T-helper 9 cell (primary cell): ENCODE results near the gene EIF3L.
"Not testable (repeated sequence)": the region's sequence is repeated elsewhere in the genome, so short reads cannot be mapped to it uniquely, and the experiment has no call there.

ENCODE experiments used
- DNase-seq: peaks from one replicate; pipeline ENCODE4 v3.0.0-alpha.2; 2020
- total RNA-seq, 2 donors: gene quantifications; one replicate each; lab custom pipeline; 2026; lab: John Stamatoyannopoulos, UW

EIF3L gene
- 203 to 214 reads per million in 2 donors for total RNA-seq

DNA sequence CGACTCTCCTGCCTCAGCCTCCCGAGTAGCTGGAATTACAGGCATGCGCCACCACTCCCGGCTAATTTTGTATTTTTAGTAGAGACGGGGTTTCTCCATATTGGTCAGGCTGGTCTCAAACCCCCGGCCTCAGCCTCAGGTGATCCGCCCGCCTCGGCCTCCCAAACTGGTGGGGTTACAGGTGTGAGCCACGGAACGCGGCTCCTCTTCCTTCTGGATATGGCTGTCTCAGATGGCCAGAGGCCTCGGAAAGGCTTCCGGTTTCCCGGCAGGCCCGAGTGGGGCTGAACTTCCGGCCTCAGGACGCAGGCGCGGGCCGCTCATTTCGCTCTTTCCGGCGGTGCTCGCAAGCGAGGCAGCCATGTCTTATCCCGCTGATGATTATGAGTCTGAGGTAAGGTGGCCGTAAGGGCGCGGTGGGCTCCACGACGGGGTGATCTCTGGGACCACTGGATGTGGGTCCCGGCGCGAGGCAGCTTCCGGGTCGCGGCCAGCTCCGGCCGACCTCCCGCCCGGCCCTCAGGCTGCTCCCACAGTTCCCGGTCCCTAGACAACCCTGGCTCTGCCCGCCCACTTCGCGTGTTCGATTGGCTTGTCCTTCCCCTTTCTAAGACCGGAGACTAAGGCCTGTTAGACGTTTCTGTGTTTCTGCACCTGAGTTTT is at the start of gene EIF3L:
Gene EIF3L, plus strand, starts transcription at position 331 of the 663 bp plus-strand sequence. Its CDS starts 31 bp downstream, at position 362.
- DNase-seq, result peak; percentile 78

DNA sequence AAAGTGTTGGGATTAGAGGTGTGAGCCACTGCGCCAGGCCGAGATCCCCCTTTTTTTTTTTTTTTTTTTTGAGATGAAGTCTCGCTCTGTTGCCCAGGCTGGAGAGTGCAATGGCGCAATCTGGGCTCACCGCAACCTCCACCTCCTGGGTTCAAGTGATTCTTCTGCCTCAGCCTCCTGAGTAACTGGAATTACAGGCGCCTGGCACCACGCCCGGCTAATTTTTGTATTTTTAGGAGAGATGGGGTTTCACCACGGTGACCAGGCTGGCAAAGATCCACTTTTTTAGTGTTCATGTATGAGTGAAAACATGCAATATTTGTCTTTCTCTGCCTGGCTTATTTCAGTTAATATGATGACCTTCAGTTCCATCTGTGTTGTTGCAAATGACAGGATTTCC is 49.2 kb upstream of the EIF3L start:
- DNase-seq, result not testable (repeated sequence)

DNA sequence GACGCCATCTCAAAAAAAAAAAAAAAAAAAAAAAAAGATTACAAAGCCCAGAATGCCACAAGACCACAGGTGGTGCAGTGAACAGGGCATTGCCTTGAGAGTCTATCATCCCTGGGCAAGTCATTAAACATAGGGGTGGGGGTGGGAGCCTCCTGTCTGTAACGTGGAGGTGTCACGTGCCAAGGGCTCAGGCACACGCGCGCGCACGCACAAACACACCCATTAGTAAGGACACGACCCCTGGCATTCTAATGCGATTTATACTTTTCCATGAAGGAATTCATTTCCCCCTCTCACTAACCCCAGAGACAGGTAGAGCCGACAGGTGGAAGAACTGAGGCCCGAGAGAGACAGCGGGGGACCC is 47.3 kb upstream of the EIF3L start:
- no peak for DNase-seq

DNA sequence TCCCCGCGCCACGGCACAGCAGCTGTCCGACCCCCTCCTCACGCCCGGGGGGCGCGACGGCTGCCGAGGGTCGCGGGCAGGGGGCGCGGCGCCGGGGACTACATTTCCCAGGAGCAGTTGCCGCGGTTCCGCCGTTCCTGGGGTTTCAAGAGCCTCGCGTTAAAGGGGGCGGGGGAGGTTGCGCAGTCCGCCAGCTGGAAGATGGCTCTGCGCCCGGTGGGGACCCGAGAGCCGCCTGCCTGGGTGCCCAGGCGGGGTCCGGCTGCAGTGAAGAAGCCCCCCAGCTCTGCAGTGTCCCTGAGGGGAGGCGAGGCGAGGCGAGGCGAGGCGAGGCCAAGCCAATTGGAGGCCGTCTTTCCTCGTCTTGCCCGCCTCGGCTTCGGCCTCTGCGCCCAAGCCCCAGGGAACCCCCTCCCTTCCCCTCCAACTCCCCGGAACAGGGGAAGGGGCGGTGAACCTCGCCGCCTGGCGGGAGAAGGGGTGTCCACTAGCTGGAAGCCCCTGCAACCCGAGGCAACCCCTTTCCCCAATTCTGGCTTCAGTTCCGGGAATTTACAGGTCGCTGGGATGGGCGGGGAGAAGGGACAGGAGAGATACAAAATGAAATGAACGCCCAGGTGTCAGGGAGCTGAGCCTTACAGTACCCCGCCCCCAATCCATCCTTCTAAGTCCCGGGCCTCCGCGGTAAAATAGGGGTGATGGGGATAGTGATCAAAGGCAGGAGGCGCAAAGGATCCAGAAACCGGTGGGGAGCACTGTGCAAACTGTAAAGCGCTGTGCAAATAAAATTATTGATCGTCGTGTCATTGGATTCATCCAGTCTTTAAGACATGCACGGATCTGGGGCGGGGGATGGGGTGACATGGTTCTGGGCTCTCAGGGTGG is 46.7 kb upstream of the EIF3L start:
- DNase-seq, result no peak

DNA sequence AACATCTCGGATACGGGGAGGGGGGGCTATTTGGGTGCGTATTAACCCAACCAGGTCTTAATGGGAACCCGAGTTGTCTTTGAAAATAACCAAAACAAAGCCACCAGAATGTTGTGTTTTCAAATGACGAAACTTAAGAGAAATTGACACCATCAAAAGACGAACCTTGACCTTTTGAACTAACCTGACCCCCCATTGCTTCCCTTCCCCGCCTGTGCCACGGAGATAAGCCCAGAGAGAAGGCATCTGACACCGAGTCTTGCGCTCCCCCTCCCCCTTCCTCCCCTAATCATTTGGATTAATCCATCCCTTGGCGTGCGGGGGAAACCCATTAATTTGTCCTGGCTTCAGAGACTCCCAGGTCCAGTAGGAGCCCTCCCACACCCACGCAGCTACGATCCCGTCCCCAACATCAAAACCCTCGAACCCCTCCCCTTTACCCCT is 46.0 kb upstream of the EIF3L start:
- DNase-seq, result no peak

DNA sequence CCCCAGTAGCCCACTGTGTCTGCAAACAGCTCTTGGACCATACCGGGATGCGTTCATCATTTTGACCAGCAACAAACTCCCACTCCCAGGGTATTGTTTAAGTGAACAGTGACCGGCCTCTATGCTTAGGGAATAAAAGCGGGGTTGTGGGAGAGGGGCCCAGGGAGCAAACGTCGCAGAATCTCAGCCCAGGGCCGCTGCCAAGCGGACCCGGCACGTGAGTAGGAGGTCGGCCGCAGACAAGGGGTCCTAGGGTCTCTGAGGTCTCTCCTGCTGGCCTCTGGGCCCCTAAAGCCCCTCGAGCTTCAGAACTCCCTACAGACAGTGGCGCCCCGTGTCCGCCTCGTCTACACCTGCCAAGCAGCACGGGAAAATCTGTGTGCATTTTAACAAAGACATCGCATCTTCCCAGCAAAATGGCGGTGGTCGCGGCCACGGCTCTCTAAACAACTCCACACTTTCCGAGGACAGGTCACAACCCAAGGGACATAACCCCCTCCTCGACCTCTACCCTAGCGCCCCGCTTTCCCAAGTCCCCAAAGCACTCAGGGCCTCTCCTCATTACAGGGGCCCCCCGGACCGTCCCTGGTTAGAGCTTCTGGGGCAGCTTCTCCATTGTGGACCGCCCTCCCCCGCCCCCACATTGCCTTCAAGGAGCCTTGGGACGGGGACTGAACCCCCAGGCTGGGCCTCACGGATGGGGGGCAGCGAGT is 45.4 kb upstream of the EIF3L start:
- DNase-seq, result no peak

DNA sequence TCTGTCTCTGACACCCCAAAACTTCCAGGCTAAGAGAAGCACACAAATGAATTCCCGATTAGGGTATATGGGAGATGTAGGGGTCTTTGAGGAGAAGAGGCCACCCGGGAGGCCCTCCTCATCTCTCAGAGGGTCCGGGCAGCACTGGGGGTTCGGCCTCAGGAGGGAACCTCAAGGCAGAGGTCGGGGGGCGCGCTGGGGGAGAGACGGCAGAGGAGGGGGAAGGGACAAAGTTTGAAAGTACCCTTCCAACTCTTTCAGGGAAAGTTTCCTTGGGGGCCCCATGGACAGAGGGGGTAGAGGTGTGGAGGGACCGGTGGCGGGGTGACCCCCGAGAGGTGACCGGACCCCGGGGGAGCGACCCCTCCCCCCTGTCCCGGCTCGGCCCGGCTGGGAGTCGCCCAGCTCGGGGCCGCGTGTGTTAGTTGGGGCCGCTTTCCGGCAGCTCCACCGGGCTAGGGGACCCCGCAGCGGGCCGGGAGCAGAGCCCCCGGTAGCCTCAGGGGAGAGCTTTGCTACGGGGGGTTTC is 44.8 kb upstream of the EIF3L start:
- DNase-seq, result no peak

DNA sequence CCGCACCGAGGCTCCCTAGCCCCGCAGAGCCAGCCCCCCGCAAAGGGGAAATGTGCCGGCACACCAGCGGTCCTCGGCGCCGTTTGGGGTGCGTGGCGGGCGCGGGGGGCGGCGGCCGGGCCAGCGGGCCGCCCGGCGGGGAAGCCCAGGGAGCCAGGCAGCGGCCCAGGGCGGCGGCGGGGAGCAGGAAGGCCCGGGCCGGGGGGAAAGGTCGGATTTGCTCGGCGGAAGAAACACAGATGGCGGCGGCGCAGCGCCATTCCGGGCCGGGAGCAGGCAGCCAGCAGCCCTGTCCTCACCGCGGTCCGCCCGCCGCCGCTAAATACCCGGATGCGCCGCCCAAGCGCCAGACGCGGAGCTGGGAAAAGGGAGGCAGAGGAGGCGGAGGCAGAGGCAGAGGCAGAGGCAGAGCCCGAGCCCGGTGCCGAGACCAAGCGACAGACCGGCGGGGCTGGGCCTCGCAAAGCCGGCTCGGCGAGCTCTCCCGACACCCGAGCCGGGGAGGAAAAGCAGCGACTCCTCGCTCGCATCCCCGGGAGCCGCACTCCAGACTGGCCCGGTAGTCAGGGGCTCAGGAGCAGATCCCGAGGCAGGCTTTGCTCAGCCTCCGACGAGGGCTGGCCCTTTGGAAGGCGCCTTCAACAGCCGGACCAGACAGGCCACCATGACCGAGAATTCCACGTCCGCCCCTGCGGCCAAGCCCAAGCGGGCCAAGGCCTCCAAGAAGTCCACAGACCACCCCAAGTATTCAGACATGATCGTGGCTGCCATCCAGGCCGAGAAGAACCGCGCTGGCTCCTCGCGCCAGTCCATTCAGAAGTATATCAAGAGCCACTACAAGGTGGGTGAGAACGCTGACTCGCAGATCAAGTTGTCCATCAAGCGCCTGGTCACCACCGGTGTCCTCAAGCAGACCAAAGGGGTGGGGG is 44.1 kb upstream of the EIF3L start:
- DNase-seq, result peak; percentile 57

DNA sequence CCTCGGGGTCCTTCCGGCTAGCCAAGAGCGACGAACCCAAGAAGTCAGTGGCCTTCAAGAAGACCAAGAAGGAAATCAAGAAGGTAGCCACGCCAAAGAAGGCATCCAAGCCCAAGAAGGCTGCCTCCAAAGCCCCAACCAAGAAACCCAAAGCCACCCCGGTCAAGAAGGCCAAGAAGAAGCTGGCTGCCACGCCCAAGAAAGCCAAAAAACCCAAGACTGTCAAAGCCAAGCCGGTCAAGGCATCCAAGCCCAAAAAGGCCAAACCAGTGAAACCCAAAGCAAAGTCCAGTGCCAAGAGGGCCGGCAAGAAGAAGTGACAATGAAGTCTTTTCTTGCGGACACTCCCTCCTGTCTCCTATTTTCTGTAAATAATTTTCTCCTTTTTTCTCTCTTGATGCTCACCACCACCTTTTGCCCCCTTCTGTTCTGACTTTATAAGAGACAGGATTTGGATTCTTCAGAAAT is 43.4 kb upstream of the EIF3L start:
- DNase-seq, result no peak

DNA sequence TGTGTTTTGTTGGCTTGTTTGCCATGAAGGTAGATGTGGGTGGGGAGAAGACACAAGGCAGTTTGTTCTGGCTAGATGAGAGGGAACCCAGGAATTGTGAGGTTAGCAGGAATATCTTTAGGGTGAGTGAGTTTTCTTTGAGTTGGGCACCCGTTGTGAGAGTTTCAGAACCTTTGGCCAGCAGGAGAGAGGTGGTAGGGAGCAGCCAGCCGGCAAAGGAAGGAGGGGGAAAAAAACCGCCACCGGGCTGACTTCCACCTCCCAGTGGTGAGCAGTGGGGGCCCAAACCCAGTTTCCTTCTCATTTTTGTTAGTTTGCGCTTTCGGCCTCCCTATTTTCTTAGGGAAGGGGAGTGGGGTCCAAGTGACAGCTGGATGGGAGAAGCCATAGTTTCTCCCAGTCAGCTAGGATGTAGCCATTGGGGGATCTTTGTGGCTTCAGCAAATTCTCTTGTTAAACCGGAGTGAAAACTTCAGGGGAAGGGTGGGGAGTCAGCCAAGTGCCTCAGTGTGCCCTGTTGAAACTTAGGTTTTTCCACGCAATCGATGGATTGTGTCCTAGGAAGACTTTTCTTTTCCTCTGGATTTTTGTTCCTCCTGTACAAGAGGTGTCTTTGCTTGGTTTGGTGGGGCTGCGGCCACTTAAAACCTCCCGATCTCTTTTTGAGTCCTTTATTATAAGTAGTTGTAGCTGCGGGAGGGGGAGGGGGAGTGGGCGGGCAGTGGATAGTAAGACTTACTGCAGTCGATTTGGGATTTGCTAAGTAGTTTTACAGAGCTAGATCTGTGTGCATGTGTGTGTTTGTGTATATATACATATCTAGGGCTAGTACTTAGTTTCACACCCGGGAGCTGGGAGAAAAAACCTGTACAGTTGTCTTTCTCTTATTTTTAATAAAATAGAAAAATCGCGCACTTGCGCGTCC is 42.5 kb upstream of the EIF3L start:
- DNase-seq, result no peak

DNA sequence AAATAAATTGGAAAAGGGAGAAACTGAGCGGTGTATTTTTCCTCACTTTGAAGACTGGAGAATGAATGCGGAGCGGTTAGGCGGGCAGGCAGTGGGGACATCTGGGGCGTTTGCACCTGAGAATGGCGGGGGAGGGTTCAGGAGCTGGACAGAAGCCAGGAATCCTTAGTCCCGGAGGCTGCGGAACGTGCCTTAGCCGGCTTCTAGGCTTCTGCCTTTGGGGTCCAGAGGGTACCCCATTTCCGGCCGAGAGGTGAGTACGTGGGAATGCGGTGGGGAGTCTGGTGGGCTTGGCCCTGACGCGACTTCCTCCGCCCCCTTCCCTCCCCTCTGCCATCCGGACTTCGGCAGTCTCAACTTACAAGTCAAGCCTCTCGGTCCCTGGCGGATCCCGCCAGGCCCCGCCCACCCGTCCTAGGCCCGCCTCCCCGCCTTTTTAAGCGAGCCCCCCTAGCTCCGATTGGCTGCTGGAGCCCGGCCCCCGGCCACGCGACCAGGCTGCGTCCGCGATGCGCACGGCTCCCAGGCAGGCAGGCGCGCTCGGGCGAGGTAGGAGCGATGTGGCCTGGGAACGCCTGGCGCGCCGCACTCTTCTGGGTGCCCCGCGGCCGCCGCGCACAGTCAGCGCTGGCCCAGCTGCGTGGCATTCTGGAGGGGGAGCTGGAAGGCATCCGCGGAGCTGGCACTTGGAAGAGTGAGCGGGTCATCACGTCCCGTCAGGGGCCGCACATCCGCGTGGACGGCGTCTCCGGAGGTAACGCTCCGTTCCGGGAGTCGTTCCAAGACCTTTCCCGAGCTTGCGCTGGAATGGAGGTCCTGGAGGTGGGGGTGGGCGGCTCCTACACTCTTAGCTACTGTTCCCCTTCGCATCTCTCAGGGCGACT is 41.6 kb upstream of the EIF3L start, which contains the start of gene GCAT:
Gene GCAT, plus strand, starts transcription at position 525 of the 884 bp plus-strand sequence. Its CDS starts 34 bp downstream, at position 559.
- peak; percentile 70 for DNase-seq

DNA sequence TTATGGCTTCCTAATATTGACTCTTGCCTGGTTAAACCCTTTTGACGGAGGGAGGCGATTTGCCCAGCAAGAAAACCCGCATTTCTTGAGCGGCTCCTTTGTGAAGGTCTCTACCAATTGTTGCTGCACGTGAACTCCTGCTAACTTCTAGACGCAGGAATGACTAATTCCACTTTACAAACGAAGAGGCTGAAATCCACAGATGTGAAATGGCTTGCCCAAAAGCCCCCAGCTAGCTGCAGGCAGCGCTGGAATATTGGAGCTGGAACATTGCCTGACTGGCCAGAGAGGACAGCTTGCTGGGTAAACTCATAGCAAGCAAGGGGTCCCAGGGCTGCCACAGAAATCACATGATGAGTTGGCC is 40.9 kb upstream of the EIF3L start:
- no peak for DNase-seq

DNA sequence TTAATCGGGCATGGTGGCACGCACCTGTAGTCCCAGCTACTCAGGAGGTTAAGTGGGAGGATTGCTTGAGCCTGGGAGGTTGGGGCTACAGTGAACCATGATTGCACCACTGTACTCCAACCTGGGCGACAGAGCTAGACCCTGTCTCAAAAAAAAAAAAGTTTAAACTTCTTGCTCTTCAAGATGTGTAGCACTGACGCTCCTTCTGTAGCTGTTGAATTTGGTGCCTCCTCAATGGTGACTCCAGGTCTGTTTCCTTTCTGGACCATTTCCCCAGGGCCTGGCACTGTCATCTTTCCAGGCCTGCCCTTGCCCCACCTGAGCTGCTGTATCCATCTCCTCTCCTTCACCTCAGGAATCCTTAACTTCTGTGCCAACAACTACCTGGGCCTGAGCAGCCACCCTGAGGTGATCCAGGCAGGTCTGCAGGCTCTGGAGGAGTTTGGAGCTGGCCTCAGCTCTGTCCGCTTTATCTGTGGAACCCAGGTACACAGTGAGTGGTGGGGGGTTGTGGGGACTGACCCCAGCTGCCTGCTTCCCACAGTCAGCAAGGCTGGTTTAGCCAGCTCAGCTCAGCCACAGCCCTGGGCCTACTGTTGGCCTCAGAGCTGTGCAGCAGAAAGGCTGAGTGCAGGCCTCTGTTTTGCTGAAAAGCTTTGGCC is 39.4 kb upstream of the EIF3L start:
- no peak for DNase-seq

DNA sequence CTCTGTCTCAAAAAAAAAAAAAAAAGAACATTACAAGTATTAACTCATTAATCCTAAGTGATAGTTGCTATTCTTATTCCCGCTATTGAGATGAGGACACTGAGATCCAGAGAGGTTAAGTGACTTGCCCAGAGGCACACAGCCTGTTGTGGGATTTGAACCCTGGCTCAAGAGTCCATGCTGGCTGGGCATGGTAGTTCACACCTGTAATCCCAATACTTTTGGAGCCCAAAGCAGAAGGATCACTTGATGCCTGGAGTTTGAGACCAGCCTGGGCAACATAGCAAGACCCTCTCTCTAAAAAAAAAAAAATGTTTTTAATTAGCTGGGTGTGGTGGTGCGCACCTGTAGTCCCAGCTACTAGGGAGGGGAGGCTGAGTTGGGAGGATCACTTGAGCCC is 37.4 kb upstream of the EIF3L start:
- DNase-seq, result no peak

DNA sequence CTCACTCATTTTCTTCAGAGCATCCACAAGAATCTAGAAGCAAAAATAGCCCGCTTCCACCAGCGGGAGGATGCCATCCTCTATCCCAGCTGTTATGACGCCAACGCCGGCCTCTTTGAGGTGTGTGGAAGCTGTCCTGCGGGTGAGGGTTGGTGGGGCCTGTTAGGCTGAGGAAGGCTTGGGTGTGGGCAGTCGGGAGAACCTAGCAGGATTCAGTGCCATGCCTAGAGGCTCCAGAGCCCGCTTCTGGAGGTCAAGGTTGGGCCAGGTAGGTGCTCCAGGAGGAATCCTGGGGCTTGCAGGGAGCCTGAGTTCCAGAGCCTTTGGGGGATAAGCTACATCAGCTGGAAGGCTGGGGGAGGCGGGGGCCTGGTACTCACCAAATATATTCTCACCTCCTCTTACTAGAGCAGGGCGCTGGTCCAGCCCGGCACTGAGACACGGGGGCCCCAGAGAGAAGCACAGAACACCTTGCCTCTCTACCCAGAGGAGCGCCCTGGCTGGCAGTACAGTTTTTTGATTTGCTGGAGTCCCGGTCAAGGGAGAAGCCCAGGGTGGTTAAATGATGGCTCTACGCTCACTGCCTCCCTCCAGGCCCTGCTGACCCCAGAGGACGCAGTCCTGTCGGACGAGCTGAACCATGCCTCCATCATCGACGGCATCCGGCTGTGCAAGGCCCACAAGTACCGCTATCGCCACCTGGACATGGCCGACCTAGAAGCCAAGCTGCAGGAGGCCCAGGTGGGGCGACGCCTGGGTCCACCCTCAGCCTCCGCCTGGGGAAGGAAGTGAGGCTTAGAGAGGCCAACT is 36.1 kb upstream of the EIF3L start:
- no peak for DNase-seq

DNA sequence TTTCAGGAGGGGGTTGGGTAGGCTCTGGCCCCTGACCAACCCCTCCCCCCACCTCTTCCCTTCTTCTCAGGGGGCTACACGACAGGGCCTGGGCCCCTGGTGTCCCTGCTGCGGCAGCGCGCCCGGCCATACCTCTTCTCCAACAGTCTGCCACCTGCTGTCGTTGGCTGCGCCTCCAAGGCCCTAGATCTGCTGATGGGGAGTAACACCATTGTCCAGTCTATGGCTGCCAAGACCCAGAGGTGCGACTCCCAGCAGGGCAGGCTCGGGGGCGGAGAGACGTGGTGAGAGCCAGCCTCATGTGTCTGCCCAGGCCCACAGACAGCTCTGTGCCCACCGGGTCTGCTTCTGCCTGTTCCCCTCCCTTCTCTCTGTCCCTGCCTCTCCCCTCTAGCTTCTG is 33.6 kb upstream of the EIF3L start:
- DNase-seq, result no peak

DNA sequence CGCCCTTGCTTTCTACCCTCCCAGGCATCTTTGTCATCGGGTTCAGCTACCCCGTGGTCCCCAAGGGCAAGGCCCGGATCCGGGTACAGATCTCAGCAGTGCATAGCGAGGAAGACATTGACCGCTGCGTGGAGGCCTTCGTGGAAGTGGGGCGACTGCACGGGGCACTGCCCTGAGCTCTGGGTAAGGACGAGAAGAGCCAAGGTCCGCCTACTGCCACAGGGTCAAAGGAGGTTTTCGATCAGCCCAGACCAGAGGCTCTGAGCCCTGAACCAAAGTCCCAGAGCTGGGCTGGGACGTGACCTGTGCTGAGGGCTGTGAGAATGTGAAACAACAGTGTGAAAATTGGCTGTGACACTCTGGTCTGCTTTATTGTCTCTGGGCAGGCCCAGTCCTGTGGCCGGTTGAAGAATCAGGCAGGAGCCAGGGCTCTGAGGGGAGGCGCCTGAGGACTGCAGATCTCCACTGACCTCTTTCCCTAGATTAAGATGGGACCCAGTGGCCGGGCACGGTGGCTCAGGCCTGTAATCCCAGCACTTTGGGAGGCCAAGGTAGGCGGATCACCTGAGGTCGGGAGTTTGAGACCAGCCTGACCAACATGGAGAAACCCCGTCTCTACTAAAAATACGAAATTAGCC is 32.6 kb upstream of the EIF3L start:
- DNase-seq, result no peak
